BLaER1 (cell line): ENCODE data around the gene C16orf95.
A peak's percentile ranks its signal among the peaks of the same experiment; 100 is the strongest.

Experiments
- H3K27ac ChIP-seq: shearing (Covaris generic); formaldehyde crosslinking; 2 replicates; pipeline ENCODE4 v1.8.1; 2022
- H3K27me3 ChIP-seq: shearing (Covaris generic); formaldehyde crosslinking; 2 replicates; pipeline ENCODE4 v1.8.1; 2022
- H3K36me3 ChIP-seq: shearing (Covaris generic); formaldehyde crosslinking; 2 replicates; pipeline ENCODE4 v1.8.1; 2022
- H3K4me1 ChIP-seq: shearing (Covaris generic); formaldehyde crosslinking; 2 replicates; pipeline ENCODE4 v1.8.1; 2022
- H3K4me2 ChIP-seq: shearing (Covaris generic); formaldehyde crosslinking; 2 replicates; pipeline ENCODE4 v1.8.1; 2022
- H3K4me3 ChIP-seq: shearing (Covaris generic); formaldehyde crosslinking; 2 replicates; pipeline ENCODE4 v1.8.1; 2022
- H3K9ac ChIP-seq: shearing (Covaris generic); formaldehyde crosslinking; 2 replicates; pipeline ENCODE4 v1.8.1; 2022
- H3K9me3 ChIP-seq: shearing (Covaris generic); formaldehyde crosslinking; 2 replicates; pipeline ENCODE4 v1.8.1; 2022
- H4K20me1 ChIP-seq: shearing (Covaris generic); formaldehyde crosslinking; 2 replicates; pipeline ENCODE4 v1.8.1; 2022
- Cebpa-rat ChIP-seq: shearing (Covaris generic); IDR thresholded peaks from 2 replicates; pipeline ENCODE4 v1.8.1; 2022

C16orf95 gene

DNA sequence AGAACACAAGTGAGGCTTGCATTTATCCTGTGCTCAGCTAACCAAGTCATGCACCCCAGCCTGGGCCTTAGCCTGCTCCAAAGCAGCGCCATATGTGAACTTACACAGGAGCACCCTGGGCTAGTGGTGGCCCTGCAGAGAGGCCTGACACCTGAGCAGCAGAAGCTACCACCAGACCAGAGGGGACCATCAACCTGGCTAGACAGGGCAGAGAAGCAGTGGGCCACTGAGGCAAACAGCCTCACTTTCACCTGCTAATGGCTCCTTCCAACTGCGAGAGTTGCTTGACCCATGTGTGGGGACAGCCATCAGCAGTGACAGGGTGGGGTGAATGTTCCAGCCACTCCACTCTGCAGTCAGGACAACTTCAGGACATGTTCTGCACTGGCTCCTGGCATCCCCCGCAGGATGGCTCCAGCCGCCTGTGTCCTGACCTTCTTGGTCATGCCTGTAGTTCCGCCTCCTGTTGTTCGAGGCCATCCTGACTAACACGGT, 2.9 kb upstream of the C16orf95 start:
- Histone ChIP-seq H3K4me2 (no peak overlapping the region), H3K4me1 (peaks cover 22% of the 10 kb centered on the region), H3K36me3 (peaks cover 54% of the 10 kb centered on the region), H3K9me3 (no peaks in the 10 kb centered on the region), H3K27me3 (no peaks in the 10 kb centered on the region; the same call in 1 of the 2 replicates), H3K9ac (no peak overlapping the region), H3K27ac (no peak overlapping the region), H3K4me3 (no peak overlapping the region), H4K20me1 (peaks cover 34% of the 10 kb centered on the region)
- TF ChIP-seq Cebpa-rat, result no peak

DNA sequence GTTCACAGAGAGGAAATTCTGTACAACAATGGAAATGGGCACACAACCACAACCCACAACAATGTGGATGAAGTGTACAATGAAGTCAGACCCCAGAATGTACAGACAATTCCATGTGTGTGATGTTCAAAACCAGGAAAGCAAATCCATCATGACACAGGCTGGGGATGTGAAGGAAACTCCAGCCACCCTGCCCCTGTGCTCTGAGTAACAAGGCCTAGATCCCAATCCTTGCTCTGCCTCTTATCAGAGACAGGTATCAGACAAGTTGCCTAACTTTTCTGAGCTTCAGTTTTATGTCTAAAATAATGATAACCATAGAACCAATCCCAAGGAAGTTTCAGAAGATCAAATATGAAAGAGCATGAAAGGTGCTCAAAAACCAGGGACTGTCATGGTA, 1.8 kb upstream of the C16orf95 start:
- H3K4me2 ChIP-seq, result peak overlapping the region; percentile 99; the same call in 1 of the 2 replicates
- no peaks in the 10 kb centered on the region; the same call in 1 of the 2 replicates for H3K27me3 ChIP-seq
- H3K9ac ChIP-seq, result peak overlapping the region; percentile 98; the same call in 1 of the 2 replicates
- no peak overlapping the region for H3K4me3 ChIP-seq
- H3K36me3 ChIP-seq, result peaks cover 50% of the 10 kb centered on the region
- H4K20me1 ChIP-seq, result peaks cover 24% of the 10 kb centered on the region
- H3K4me1 ChIP-seq, result peaks cover 12% of the 10 kb centered on the region
- H3K9me3 ChIP-seq, result no peaks in the 10 kb centered on the region
- no peak overlapping the region for H3K27ac ChIP-seq
- no peak for TF ChIP-seq Cebpa-rat

DNA sequence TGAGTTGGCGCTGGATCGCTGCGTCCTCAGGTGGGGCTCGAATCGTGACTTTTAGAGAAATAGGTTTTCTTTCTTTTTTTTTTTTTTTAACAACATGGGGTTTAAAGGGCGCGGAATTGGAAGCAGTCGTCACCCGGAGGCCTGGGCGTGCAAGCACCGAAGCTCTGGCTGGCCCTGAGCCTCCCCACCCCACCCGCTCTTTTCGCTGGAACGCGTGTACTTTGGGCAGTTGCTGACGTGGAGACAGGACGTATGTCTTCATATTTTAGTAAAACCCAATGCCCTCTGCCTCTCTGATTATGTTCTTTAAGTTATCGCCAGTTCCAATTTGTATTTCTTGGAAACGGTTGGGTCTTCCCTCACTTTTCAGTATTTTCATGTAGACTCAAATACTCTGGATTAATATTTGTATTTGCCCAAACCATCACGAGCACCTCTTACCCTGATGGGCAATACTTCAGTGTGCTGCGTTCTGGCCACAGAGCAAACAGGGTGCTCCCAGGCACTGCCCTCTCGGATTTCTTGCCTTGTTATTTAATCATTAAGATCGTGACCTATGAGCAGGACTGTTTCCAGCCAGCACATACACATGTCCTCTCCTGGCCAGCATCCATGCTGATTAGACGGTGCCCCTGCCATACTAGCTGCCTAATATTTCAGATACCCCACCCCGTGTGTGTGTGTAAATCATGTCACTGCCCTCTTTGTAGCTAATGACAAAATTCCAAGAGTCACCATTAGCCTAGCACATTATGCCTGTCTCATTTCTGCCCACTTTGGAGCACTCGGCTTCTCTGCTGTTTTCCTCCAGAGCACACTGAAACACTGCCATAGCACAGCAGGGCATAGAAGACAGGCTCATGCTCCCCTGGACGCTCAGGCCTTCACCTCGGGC, 805 bp upstream of the C16orf95 start:
- Histone ChIP-seq H3K9me3 (no peaks in the 10 kb centered on the region), H3K36me3 (peaks cover 40% of the 10 kb centered on the region), H3K4me1 (peaks cover 11% of the 10 kb centered on the region), H3K27ac (peak overlapping the region; percentile 96), H3K27me3 (no peaks in the 10 kb centered on the region; the same call in 1 of the 2 replicates), H4K20me1 (peaks cover 14% of the 10 kb centered on the region), H3K4me3 (peak overlapping the region; percentile 92), H3K9ac (peak overlapping the region; percentile 98), H3K4me2 (peak overlapping the region; percentile 99)
- TF ChIP-seq Cebpa-rat, result no peak

DNA sequence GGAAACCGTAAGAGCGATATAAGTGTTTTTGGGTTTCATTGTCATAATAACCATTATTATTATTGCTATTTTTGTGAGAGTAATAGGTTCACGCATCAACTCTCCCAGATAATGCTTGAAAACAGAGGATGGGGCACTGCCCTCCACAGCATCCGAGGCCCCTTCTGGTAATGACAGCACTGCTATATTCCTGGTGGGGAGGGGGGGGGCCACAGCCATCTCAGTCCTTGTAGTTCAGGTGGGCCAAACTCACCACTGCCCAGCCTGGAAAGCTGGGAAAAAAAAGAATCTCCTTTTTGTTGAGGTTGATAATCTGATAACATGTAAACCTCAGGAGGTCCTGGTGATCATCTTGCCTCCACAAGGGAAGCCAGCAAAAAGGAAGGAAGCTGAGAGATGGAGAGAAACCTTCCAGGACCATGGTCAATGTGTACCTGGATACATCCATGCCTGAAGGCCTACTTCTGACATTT, 706 bp downstream of the C16orf95 start:
- no peak for TF ChIP-seq Cebpa-rat
- peaks cover 13% of the 10 kb centered on the region for H3K4me1 ChIP-seq
- H3K9ac ChIP-seq, result peak overlapping the region; percentile 98
- H3K27ac ChIP-seq, result peak overlapping the region; percentile 96
- peaks cover 11% of the 10 kb centered on the region for H4K20me1 ChIP-seq
- no peaks in the 10 kb centered on the region for H3K27me3 ChIP-seq
- peak overlapping the region; percentile 99 for H3K4me2 ChIP-seq
- peaks cover 27% of the 10 kb centered on the region for H3K36me3 ChIP-seq
- H3K9me3 ChIP-seq, result no peaks in the 10 kb centered on the region
- H3K4me3 ChIP-seq, result peak overlapping the region; percentile 92

GRCh38 chr16:87314990-87315420, 2.2 kb downstream of the C16orf95 start:
- Histone ChIP-seq H3K9me3 (no peaks in the 10 kb centered on the region), H4K20me1 (peaks cover 11% of the 10 kb centered on the region), H3K4me2 (no peak overlapping the region), H3K27ac (no peak overlapping the region), H3K36me3 (peaks cover 17% of the 10 kb centered on the region), H3K27me3 (no peaks in the 10 kb centered on the region), H3K4me3 (no peak overlapping the region), H3K4me1 (peaks cover 20% of the 10 kb centered on the region), H3K9ac (no peak overlapping the region)
- TF ChIP-seq Cebpa-rat, result no peak

- H3K4me2 ChIP-seq, result no peak overlapping the region
- no peaks in the 10 kb centered on the region for H4K20me1 ChIP-seq
- H3K27ac ChIP-seq, result no peak overlapping the region
- TF ChIP-seq Cebpa-rat, result no peak
- H3K4me3 ChIP-seq, result no peak overlapping the region
- H3K9ac ChIP-seq, result no peak overlapping the region
- 0 out of 2 replicates have a peak, but pooled peaks cover 8% of the 10 kb centered on the region for H3K36me3 ChIP-seq
- H3K27me3 ChIP-seq, result no peaks in the 10 kb centered on the region
- peaks cover 9% of the 10 kb centered on the region for H3K4me1 ChIP-seq
- H3K9me3 ChIP-seq, result peaks cover 11% of the 10 kb centered on the region
These were observed 5.2 kb downstream of the C16orf95 start for GRCh38 chr16:87312008-87312407.

GRCh38 chr16:87311387-87311786, 5.8 kb downstream of the C16orf95 start:
- peaks cover 9% of the 10 kb centered on the region for H3K4me1 ChIP-seq
- H4K20me1 ChIP-seq, result no peaks in the 10 kb centered on the region
- 0 out of 2 replicates have a peak, but pooled peaks cover 8% of the 10 kb centered on the region for H3K36me3 ChIP-seq
- H3K27ac ChIP-seq, result no peak overlapping the region
- peak overlapping the region; percentile 50 for H3K4me2 ChIP-seq
- TF ChIP-seq Cebpa-rat, result no peak
- no peak overlapping the region for H3K4me3 ChIP-seq
- no peaks in the 10 kb centered on the region for H3K27me3 ChIP-seq
- peaks cover 11% of the 10 kb centered on the region for H3K9me3 ChIP-seq
- H3K9ac ChIP-seq, result no peak overlapping the region

DNA sequence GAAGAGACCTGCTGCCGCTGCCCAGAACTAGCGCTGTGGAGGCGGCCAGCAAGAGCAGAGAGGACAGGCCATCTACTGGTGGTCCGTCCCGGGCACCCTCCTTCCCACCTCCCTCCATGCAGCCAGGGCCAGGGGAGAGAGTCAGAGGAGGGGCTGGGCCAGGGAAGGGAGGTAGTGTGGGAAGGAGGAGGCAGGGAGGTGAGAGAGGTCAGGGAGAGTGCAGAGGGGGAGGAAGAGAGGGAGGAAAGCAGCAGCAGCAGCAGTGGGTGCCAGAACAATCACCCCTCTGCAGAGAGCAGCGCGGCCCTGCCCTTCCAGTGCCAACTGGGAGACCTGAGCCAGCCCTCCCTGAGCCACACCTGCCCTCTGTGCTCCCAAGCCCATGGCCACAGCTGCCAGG, 6.6 kb downstream of the C16orf95 start:
- TF ChIP-seq Cebpa-rat, result no peak
- Histone ChIP-seq H3K27ac (no peak overlapping the region), H3K9me3 (peaks cover 11% of the 10 kb centered on the region), H3K4me2 (no peak overlapping the region), H3K9ac (no peak overlapping the region), H3K36me3 (0 out of 2 replicates have a peak, but pooled peaks cover 8% of the 10 kb centered on the region), H3K4me1 (peaks cover 9% of the 10 kb centered on the region), H4K20me1 (no peaks in the 10 kb centered on the region), H3K4me3 (no peak overlapping the region), H3K27me3 (no peaks in the 10 kb centered on the region)

- 0 out of 2 replicates have a peak, but pooled peaks cover 8% of the 10 kb centered on the region for H3K36me3 ChIP-seq
- no peak overlapping the region for H3K4me3 ChIP-seq
- TF ChIP-seq Cebpa-rat, result no peak
- peaks cover 13% of the 10 kb centered on the region for H3K4me1 ChIP-seq
- no peak overlapping the region for H3K27ac ChIP-seq
- no peaks in the 10 kb centered on the region for H4K20me1 ChIP-seq
- H3K9me3 ChIP-seq, result peaks cover 11% of the 10 kb centered on the region
- H3K4me2 ChIP-seq, result no peak overlapping the region
- no peaks in the 10 kb centered on the region for H3K27me3 ChIP-seq
- no peak overlapping the region for H3K9ac ChIP-seq
These were observed 7.3 kb downstream of the C16orf95 start for GRCh38 chr16:87309620-87310525.
